GM18951 (cell line): ENCODE measurements around the gene LHPP.

Source experiments
- POLR2A ChIP-seq: IDR thresholded peaks from 4 replicates; pipeline ENCODE4 v1.6.1; 2011; ENCODE audit warnings: mild to moderate bottlenecking; ENCODE audit not compliant: insufficient read length, insufficient read depth; ENCODE audit errors: extremely low read depth
- in situ Hi-C: fragments of 300-500 bp; cut with MboI; formaldehyde crosslinking; loops from one replicate; pipeline ENCODE4 v1.12.0; 2022; ENCODE audit warnings: low sequenced_read_pairs, mixed read lengths, inconsistent platforms; ENCODE audit not compliant: unreplicated experiment

Gene LHPP

DNA sequence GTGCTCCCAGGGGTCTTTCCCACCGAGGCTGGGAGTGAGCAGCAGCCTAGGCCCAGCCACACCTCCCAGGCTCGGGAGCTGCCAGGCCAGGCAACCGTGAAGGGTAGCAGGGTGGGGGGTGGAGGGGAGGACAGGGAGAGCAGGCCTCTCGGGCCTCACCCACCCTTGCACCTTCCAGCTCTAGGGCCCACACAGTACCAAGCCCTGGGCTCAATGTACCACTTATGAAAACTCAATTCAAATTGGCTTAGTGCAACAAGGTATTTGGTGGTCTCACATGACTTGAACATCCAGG, 155.2 kb downstream of the LHPP start:
- no peak for TF ChIP-seq POLR2A
- in situ Hi-C loops, result no loop called here

DNA sequence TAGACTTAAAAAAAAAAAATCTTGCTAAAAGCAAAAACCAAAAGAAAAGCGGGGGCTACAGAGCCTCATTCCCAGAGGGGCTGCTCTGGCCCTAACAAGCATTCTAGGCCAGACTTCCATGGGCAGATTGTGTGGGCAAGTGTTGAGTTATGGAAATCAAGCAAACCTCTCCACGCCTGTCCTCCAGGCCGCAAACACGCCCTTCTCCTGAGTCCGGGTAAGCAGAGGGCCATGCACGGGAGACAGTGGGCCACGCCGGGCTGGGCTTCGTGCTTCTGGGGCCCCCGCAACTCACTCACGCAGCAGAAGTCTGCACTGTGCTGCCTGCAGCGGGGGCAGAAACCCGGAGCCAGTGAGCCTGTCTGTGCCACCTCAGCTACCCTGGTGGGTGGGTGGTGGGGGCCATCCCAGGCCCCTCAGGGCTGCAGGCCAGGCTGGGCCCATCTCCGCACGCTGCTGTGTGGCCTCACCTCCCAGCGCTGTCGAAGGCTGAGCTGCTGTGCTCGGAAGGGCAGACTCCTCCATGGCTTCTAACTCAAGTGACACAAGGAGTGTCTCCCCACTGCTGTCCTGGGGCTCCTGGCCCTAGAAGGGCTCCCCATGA, 156.9 kb downstream of the LHPP start:
- no peak for TF ChIP-seq POLR2A
- in situ Hi-C loops, result no loop called here

DNA sequence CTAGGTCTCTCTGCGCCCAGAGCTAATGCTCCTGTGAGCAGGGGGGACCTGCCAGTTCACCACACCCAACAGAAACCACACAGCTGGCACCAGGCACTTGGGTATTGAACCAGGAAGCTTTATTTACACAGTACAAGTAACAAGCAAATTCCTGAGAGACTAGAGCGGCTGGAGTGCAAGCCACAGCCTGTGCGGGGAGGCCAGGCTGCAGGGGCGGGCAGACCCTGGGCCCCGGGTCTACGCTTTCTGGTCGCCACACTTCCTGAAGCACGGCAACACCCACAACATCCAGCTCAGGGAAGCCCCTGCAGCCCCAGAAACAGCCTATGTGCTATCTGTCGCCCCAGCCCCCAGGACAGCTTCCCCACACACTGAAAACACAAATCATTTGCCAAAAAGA, 157.6 kb downstream of the LHPP start:
- in situ Hi-C loops, result no loop called here
- no peak for TF ChIP-seq POLR2A

DNA sequence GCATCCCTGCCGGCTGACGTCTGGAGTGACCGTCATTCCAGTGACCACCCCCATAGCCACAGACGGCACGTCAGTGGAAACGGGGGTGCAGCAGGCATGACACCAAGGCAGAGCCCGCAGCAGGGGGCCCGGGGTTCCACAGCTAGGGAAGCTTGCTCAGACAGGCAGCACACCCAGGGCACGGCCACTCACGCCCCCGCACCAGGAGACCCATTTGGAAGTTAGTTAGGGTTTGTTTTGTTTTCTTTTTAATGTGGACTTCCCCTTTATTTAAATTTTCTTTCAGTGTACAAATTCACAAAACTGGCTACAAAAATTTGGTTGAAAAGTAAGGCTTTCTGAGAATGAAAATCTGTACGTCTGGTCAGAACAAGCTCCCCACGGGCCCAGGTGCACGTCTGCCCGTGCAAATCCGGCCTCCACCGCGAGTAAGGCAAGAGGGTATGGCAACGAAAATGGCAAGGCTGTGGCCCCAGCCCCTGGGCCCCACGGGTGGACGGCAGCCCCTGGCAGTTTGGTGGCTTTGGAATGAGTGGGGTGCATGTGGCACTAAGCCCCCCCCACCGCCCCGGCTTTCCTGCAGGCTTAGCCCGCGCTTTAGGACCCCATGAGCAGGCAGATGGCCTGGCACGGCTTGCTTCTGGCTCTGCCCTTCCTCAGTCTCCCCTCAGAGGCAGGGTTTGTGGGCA, 158.3 kb downstream of the LHPP start:
- in situ Hi-C loops, result no loop called here
- TF ChIP-seq POLR2A, result no peak

DNA sequence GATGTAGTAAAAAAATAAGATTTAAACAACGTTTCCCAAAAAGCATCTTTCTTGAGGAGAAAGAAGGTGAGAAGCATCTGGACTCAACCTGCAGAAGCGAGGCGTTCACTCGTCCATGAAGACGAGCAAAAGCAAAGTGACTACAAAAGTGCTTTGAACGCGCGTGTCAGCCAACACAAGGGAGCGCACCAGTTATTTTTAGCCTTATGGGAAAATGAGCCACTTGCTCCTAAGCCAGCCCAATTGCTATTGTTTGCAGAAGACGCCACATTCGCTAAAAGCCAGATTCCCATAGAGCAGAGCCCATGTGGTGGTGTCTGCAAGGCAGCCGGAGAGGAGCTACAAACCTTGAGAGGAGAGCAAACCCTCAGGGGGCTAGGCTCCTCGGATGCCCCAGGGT, 160.0 kb downstream of the LHPP start:
- TF ChIP-seq POLR2A, result no peak
- in situ Hi-C loops, result no loop called here

DNA sequence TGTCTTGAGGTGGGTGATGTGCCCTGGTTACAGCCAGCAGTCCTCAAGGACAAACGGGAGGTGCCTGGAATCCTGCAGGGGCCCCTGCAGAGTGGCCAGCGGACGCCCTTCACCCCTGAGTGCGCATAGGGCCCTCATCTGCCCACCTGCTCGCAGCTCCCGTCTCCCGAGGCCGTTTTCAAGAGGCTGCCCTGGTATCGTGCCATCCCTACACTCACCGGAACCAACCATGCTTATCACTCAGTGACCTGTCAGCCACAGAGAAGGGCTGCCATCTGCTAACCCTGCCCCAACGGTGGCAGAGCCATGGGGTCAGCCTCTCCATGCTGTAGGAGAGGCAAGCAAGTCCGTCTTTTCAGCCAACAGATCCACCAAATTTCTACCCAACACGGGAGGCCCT, 160.5 kb downstream of the LHPP start:
- TF ChIP-seq POLR2A, result no peak
- in situ Hi-C loops, result no loop called here

DNA sequence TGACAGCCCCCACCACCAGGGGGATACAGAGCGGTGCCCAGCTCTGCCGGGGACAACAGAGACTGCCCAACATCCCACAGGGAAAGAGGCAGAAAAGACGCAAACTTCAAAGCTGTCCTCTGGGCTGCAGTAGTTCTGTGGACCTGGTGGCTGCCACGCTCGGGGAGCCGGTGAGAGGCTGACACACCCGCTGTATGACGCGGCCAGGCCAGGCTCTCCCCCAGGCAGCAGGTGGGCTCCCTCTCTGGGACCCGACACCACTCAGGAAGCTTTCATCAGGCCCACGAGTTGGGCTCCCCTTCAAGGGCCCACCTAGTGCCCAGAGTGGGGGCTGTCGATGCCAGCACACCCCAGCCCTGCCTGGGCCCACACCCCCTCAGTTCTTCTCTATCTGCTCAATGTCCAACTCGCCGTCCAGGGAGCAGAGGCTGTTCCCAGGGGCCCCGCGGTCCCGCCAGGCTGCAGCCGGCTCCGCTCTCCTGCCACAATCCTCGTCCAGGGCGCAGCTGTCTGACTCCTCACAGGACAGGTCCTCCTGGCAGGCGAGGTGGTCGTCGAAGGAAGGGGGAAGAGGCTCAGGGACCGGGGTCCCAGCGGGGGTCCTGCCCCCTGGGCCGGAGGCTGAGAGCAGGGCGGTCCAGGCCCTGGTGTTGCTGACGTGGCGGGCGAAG, 161.4 kb downstream of the LHPP start:
- in situ Hi-C loops, result no loop called here
- no peak for TF ChIP-seq POLR2A

DNA sequence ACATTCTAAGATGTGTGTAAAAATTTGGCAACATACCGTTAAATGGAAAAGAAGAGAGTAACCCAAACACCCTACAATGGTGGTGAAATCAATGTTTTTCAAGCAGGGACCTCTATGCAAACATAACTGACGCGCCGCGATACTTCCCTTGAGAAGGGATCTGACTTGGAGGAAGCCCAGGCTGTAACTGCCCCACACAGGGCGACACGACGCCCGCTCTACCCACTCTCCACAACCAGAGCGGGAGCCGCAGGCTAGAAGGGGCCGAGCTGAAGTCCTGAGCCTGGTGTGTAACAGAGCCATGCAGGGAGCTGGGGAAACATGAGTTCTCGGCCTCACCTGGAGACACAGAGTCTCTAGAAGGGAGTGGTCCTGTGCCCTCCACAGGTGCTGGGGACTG, 162.4 kb downstream of the LHPP start:
- in situ Hi-C loops, result no loop called here

DNA sequence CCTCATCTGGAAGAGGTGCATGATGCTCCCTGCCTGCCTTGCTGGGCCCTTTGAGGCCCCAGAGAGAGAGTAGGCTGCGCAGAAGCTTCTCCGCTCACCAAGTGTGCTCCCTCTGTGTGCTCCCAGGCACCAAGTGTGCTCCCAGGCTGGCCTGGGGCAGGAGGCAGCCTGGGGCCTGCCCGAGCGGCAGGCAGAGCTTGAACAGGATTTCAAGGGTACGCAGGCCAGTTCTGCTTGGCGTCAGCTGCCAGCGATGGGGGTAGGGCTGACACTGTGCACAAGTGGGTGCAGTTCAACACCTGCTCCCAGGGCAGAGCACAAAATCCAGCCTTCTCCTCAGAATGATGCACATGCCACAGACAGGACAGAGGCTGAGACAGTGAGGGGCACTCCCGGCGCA, 162.8 kb downstream of the LHPP start:
- no peak for TF ChIP-seq POLR2A
- in situ Hi-C loops, result no loop called here

More for the DNA sequence above, 162.4 kb downstream of the LHPP start:
- TF ChIP-seq POLR2A, result no peak

DNA sequence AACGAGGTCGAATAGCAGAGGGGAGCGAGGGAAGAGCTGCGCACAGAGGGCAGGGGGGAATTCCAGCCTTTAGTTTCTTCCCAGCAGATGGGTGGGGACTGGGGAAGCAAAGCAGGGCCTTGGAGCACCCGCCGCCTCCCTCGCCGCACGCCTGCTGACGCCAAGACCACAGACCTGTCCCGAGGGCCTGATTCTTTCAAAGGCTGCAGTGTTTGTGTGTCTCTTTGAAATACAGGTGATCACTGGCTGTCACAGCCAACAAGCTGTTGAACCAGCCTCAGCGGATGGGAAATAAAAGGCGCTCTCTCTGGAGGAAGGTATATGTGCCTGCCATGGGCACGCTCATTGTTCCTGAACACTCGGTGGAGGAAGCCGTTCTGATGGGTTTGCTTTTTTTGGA, 163.3 kb downstream of the LHPP start:
- TF ChIP-seq POLR2A, result no peak
- in situ Hi-C loops, result no loop called here

DNA sequence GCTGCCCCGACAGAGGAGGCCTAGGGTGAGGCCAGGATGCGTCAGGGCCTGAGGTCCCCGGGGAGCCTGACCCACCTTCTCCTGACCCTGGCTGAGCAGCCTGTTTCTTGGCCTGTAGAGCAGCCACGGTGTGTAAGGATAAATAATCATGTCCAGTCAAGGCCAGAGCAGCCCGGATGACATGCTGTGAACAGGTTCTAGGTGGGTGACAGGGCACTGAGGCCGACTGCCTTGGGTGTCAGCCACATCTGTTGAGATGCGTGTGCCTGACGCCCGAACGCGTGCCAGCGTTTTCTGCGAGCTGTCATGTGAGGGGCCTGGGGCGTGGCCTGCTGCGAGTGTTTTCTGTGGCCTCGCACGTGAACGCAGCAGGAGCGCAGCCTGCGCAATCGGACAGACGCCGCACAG, 164.2 kb downstream of the LHPP start:
- in situ Hi-C loops, result no loop called here
- no peak for TF ChIP-seq POLR2A

DNA sequence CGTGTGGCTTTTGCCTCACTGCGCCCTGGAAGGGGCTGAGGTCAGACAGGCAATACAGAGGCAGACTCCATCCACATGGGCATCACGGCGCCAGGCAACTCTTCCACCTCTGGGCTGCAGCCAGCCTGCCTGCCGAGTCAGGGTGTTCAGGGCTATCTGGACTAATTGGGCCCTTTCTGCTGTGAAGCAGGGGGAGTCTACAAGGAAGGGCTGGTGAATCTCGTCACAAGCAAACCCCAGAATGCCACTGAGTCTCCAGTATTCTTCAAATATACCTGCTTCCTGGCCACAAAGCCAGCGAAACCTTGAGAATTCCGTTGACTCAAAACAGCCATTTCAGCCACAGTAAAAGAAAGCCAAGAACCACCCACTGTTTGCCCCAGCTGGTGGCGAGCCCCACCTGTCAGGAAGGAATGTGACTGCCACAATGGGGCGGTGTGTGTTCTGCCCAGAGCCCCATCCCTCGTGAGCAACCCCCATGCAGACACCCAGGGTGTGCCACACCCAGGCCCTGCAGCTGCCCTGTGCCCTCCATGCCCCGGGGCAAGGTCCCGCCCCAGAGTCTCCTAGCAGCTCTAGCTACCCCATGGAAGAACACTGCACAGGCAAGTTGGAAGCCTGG, 165.2 kb downstream of the LHPP start:
- in situ Hi-C loops, result no loop called here
- TF ChIP-seq POLR2A, result no peak

DNA sequence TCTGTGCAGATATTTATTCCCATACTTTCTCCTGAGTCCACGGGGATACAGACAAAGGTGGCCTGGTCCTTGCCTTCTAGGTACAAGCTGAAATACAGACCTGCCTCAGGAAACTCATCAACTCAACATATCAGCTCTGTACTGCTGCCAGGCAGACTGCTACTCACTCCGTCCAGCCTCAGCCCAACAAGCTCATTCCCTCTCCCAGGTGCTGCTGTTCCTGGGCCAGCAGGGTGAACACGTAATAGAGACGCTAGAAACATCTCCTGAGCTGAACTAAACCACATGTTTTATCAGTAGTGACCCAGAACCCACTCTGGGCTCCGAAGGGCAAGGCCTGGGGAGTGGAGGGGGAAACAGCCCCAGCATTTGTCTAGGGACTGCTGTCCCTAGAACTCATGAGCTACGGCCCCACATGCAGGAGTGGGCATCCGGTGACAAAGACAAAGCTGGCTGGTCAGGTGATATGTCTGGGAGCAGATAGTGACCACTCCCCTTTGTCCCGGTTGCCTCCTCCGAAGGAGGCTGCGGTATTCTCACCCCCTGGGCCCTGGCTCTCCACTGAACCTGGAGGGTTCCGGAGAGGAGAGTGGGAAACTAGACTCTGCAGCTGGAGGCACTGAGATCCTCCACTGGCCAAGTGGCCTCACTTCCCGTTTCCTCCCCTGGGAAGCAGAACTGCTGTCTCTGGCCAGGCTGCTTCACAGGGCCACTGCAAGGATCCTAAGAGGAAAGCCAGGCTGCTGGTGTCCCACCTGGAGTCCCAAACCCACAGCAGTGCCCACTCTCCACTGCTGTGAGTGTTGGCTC, 166.4 kb downstream of the LHPP start:
- no peak for TF ChIP-seq POLR2A
- in situ Hi-C loops, result no loop called here
